ENCODE data around the gene RNASE13.

The RNASE13 gene

DNA sequence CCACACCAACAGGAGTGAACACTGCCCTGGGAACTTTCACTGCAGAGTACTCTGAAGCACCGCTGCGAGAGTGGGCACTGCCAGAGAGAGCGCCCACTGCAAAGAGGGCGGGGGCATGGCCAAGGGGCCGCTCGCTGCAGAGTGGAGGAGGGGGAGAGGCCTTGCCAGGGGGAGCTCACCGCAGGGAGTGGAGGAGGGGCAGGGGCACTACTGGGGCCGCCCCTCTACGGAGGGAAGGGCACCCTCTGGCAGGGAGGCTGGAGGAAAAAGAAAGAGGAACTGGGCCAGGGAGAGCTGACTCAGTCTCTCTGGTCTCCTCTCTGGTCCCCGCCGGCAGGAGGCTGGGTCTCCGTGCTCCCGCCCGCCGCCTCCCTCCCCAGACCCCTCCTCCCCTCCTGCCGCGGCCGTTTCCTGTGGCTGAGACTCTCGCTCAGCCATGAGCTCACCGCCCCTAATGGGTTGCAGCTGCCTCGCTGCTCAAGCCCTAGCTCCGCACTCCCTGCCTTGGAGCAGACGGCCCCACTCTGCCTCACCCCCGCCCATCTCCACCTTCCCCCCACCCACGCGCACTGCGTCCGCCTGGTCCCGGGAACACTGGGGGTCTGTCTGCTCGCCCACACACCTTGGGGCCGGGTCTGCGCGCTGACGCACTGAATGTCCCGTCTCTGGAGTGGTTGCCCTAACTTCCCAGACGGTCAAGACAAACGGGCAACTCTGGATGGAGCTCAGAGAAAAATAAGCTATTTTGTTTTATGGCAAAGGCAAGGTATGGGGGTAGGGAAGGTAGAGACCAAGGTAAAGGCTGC lies 36.8 kb upstream of the RNASE13 start:
- DNase-seq (ENCODE audit: low spot score) = peak; percentile 92
- TF ChIP-seq, protein P1, sequence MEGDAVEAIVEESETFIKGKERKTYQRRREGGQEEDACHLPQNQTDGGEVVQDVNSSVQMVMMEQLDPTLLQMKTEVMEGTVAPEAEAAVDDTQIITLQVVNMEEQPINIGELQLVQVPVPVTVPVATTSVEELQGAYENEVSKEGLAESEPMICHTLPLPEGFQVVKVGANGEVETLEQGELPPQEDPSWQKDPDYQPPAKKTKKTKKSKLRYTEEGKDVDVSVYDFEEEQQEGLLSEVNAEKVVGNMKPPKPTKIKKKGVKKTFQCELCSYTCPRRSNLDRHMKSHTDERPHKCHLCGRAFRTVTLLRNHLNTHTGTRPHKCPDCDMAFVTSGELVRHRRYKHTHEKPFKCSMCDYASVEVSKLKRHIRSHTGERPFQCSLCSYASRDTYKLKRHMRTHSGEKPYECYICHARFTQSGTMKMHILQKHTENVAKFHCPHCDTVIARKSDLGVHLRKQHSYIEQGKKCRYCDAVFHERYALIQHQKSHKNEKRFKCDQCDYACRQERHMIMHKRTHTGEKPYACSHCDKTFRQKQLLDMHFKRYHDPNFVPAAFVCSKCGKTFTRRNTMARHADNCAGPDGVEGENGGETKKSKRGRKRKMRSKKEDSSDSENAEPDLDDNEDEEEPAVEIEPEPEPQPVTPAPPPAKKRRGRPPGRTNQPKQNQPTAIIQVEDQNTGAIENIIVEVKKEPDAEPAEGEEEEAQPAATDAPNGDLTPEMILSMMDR (IDR thresholded peaks at IDR 0.05; ENCODE audit: borderline replicate concordance, control extremely low read depth, extremely low read depth, insufficient read depth, missing control alignments) = no peak
- in situ Hi-C loops (cut with MboI; ENCODE audit: low sequenced_read_pairs, unreplicated experiment) = no loop called here

DNA sequence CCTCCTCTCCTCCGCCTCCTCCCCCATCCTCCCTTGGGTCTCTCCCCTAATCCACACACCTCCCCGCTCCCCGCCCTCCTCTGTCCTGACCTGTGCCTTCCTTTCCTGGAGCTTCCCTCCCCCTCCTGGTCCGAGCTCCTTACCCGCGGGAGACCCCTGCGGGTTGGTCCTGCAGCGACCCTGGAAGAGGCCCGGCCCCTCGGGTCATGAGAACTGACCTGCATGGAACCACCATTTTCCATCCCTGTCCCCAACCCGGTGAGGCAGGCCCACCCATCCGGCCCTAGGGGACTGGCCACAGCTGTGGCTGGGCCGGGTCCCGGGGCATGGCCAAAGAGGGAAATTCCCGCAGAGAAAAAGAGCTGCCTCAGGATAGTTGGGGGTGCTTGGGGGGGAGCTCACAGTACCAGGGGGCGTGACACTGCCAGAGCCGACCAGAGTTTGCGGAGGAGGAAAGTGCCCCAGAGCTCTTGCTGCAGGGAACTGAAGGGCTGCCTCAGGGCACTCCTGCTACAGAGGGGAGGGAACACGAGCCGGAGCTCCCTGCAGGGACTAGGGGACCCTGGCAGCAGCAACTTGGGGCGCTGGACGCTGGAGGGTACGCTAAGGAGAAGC lies 36.1 kb upstream of the RNASE13 start:
- peak; percentile 61 for DNase-seq (ENCODE audit: low spot score)

DNA sequence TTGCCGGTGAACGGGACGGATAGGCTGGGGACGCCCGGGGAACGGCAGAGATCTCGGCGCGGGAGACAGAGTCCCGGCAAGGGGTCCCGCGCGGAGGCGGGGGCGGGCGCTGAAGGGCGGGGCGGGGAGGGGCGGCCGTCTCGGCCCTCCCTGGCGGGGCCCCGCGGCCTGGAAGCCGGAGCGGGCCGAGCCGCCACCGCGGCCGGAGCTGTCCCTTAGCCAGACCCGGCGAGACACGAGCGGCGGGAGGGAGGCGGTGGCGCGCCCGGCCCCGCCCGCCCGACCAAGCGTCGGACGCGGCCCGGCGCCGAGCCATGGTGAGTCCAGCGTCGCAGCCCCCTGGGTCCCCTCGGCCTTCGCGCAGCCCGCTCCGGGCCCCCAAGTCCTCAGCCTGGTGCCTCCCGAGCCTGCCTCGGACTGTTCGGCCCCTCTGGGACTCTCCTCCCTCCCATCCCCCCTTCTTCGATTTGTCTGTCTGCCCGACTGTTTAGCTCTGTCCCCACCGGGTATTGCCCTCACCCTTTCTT lies 35.5 kb upstream of the RNASE13 start, which contains the start of gene ARHGEF40:
TSS of gene ARHGEF40 (plus strand) at position 222 of the 527 bp plus-strand sequence. CDS start at position 315, 93 bp downstream.
- DNase-seq (ENCODE audit: low spot score) = peak; percentile 62
- TF ChIP-seq, protein P1 (IDR thresholded peaks at IDR 0.05; ENCODE audit: borderline replicate concordance, control extremely low read depth, extremely low read depth, insufficient read depth, missing control alignments) = no peak
- in situ Hi-C loops (cut with MboI; ENCODE audit: low sequenced_read_pairs, unreplicated experiment) = no loop called here

More for the DNA sequence above, 36.1 kb upstream of the RNASE13 start:
- in situ Hi-C loops (cut with MboI; ENCODE audit: low sequenced_read_pairs, unreplicated experiment) = no loop called here
- TF ChIP-seq, protein P1 (IDR thresholded peaks at IDR 0.05; ENCODE audit: borderline replicate concordance, control extremely low read depth, extremely low read depth, insufficient read depth, missing control alignments) = no peak

DNA sequence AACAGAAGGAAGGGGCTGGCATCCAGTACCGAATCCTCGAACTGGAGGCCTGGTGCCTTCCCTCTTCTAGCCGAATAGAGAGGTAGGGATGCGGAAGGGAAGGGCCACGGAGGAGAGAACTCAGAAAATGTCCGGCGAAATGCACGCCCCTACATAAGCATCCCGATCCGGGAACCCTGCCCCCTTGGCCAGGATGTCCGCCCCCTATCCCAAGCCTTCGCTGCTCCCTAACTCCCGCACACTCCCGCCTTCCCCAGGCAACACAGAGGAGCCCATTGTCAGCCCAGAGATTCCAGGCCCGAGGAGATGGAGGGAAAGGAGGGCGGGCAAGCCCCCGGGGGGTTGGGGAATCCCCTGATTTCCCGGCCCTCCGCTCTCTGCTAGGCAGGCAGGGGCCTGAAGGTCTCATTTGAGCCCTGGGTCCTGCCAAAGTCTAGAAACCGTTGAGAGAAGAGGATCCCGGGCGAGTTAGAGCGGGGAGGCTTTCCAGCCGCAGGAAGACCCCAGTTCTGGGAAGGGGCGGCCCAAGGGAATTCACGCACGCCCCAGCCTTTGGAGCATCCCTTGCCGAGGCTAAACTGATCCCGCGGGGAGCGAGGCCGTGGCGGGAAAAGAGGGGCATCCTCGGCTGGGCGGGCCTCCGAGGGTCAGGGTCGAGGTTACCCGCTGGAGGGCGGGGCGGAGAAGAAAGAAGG lies 34.9 kb upstream of the RNASE13 start:
- in situ Hi-C loops (cut with MboI; ENCODE audit: low sequenced_read_pairs, unreplicated experiment) = no loop called here
- DNase-seq (ENCODE audit: low spot score) = peak; percentile 36
- TF ChIP-seq, protein P1 (IDR thresholded peaks at IDR 0.05; ENCODE audit: borderline replicate concordance, control extremely low read depth, extremely low read depth, insufficient read depth, missing control alignments) = no peak

DNA sequence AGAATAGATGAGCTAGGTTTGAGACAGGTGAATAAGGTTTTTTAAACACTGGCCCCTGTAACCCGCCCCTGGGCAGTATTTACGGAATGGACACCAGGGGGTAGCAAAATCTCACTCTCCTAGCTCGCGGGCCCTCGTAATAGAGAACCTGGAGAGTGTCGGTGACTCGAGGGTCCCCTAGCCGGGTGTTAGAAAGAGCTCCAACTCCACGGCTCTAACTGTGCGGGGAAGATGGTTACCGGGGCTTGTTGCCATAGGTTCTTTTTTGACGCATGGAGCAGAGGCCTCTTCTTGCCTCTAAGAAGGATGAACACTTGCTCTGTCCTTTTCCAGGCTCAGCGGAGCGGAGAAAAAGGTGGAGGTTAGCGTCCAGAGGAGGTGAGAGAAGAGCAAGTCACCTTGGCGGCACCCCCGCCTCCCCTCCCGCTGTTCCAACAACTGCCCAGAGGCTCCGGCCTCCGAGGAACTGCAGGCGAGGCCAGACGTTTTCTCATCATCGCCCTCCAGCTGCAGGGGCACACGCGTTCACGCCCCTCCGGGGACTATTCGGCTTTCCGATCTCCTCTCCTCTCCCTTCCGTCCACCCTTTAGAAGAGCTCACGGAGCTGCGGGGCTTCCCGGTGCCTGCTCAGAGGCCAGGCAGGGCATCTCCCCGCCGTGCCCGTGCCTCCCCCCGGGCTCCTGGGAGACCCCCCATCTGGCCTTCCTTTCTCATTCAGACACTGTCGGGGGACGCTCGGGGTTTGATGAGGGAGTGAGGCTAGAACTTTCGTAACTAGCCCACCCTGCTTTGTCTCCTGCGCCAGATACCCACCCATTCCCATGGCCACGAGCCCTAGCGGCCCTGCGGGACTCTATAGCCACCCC lies 34.1 kb upstream of the RNASE13 start:
- DNase-seq (ENCODE audit: low spot score) = peak; percentile 74
- TF ChIP-seq, protein P1 (IDR thresholded peaks at IDR 0.05; ENCODE audit: borderline replicate concordance, control extremely low read depth, extremely low read depth, insufficient read depth, missing control alignments) = no peak
- in situ Hi-C loops (cut with MboI; ENCODE audit: low sequenced_read_pairs, unreplicated experiment) = no loop called here

Measured in GM13976 (cell line).